Astrocyte of the cerebellum (primary cell): ENCODE results near the gene NXPE3.

Experiments
- DNase-seq: peaks from one replicate; pipeline ENCODE4 v3.0.0-alpha.2; 2011; ENCODE audit warnings: low read depth
- H3K4me3 ChIP-seq: 2 replicates; pipeline ENCODE4 v1.5.1; 2011; ENCODE audit warnings: mild to moderate bottlenecking, low read depth, low read length, moderate library complexity
- in situ Hi-C: cut with HindIII; loops from 2 replicates; pipeline ENCODE4 v1.10.0; 2017; ENCODE audit warnings: low sequenced_read_pairs
- TF ChIP-seq, protein P1 (sequence below): IDR thresholded peaks from 2 replicates; pipeline ENCODE4 v1.5.1; 2012; ENCODE audit warnings: low read length, low read depth, moderate library complexity, mild to moderate bottlenecking; ENCODE audit errors: missing control alignments

Gene NXPE3

DNA sequence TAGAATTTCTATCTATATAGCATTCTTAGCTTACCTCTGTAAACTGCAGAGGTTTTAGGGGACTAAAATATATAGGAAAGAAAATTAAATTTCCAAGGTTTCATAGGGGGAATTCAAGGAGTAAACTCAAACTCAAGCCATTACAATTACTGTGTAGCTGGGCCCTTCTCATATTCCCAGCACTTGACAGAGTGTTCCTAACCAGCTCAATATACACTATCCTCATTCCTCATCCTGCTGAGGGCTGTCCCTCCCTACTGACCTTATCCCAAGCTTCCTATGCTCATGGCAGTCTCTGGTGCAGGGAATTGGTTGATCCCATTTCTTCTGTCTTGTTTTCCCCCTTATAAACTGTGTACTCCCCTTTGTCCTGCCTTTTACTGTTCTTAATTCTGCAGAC, 33.9 kb downstream of the NXPE3 start:
- no peak overlapping the region for H3K4me3 ChIP-seq
- TF ChIP-seq, protein P1, sequence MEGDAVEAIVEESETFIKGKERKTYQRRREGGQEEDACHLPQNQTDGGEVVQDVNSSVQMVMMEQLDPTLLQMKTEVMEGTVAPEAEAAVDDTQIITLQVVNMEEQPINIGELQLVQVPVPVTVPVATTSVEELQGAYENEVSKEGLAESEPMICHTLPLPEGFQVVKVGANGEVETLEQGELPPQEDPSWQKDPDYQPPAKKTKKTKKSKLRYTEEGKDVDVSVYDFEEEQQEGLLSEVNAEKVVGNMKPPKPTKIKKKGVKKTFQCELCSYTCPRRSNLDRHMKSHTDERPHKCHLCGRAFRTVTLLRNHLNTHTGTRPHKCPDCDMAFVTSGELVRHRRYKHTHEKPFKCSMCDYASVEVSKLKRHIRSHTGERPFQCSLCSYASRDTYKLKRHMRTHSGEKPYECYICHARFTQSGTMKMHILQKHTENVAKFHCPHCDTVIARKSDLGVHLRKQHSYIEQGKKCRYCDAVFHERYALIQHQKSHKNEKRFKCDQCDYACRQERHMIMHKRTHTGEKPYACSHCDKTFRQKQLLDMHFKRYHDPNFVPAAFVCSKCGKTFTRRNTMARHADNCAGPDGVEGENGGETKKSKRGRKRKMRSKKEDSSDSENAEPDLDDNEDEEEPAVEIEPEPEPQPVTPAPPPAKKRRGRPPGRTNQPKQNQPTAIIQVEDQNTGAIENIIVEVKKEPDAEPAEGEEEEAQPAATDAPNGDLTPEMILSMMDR: no peak
- in situ Hi-C loops: loop anchor here (5.0 kb wide), 1 partner anchor 424 kb away; no protein-coding TSS in a partner anchor
- no peak for DNase-seq

DNA sequence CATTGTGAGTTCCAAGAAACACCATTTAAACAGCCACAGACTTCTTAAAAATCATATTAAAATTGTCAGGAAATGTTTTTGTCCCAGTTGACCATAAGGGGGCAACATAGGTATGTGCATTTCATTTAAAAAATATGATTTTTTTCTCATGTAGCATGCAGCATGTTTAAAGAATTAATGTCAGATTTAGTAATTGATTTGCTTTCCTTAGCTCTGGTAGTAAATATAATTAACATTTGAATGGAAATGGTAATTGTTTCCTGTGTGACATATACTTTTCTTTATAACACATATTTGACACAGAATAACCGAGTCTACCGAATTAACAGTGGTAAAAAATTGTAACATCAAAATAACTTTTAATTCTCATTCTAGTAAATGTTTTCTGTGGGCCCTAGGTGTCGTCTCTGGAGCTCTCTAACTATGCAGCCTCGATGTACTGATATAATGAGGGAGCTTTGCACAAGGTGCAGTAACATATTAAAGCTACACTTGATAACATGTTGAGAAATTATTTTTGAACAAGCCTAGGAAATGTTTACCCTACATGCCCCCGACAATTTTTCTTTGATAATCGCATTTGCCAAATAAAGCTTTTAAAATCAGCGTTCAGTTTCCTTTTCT, 34.9 kb downstream of the NXPE3 start:
- TF ChIP-seq, protein P1: peak; percentile 21
- H3K4me3 ChIP-seq: no peak overlapping the region
- DNase-seq: peak; percentile 13
- in situ Hi-C loops: loop anchor here (5.0 kb wide), 1 partner anchor 423 kb away; no protein-coding TSS in a partner anchor

DNA sequence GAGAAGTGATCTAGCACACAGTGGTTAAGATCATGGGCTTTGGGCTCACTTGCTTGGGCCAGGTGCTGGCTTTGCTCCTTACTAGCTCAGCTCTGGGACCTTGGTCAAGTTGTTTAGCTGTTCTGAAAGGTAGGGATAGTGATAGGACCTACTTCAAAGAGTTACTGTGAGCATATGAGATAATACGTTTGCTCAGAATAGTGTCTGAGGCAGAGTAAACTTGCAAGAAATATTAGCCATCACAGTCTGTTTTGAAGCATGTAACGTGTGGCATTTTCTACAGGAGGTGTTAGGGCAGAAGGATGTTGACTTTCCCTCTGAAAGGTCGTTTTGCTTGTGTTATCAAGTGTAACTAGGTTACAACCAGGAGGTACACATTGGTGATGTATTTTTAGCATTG, 35.8 kb downstream of the NXPE3 start:
- TF ChIP-seq, protein P1: no peak
- in situ Hi-C loops: loop anchor here (5.0 kb wide), 1 partner anchor 422 kb away; no protein-coding TSS in a partner anchor
- H3K4me3 ChIP-seq: no peak overlapping the region
- no peak for DNase-seq

DNA sequence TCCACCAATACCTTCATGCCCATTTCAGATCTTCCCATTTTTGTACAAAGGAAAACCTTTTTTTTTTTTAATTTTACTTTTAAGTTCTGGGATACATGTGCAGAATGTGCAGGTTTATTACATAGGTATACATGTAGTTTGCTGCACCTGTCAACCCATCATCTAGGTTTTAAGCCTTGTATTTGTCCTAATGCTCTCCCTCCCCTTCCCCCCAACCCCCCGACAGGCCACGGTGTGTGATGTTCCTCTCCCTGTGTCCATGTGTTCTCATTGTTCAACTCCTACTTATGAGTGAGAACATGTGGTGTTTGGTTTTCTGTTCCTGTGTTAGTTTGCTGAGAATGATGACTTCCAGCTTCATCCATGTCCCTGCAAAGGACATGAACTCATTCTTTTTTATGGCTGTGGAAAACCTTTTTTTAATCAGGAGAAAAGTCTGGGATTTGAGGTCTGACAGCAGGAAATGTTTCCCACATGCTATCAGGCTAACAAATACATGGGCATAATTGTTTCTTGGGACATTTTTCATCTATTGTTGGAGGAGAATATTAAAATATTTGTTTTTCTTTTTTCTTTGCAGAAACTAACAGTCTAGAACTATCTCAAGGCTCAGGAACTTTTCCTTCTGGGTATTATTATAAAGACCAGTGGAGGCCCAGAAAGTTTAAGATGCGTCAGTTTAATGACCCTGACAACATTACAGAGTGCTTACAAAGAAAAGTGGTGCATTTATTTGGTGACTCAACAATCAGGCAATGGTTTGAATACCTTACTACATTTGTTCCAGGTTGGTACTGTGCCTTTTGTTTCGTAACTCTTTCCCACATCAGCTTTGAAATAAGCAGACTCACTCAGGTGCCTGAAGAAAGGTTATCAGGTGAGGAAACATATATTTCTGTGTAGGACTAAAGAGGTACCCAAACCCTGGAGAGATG, 37.5 kb downstream of the NXPE3 start:
- TF ChIP-seq, protein P1: no peak
- DNase-seq: no peak
- in situ Hi-C loops: no loop called here
- H3K4me3 ChIP-seq: no peak overlapping the region

DNA sequence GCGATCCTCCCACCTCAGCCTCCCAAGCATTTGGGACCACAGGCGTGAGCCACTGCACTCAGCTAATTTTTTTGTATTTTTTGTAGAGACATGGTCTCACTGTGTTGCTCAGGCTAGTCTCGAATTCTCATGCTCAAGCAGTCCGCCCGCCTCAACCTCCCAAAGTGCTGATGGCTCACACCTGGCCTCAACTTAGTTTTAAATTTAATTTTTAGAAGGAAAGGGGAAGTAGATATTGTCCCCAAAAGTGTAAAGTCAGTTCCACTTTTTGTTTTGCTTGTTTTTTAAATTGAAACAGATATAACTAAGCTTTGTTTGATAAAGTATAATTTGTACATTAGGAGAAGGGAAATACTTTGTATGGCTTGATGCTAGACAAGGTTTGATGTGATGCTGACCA, 39.0 kb downstream of the NXPE3 start:
- DNase-seq: no peak
- in situ Hi-C loops: no loop called here
- no peak overlapping the region for H3K4me3 ChIP-seq
- TF ChIP-seq, protein P1: no peak

DNA sequence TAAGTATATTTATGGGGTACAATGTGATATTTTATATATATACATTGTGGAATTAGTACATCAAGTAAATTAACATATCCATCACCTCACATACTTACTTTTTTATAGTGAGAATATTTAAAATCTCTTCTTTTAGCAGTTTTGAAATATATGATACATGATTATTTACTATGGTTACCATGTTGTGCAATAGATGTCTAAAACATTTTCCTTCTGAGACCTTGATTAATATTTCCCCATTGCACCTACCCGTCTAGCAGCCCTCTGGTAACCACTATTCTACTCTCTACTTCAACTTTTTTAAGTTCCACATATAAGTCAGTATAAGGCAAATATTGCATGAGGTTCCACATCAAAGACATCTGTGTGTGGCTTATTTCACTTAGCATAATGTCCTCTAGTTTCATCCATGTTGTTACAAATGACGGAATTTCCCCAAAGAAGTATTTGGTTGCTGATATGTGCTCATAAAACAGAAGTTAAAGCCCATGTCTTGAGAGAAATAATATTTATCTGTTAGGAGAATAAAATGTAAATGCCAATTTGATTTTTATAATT, 40.7 kb downstream of the NXPE3 start:
- TF ChIP-seq, protein P1: no peak
- in situ Hi-C loops: no loop called here
- H3K4me3 ChIP-seq: no peak overlapping the region
- DNase-seq: no peak
